HG03045 (cell line): ENCODE data around the gene CPS1.

Experiments used
- ATAC-seq: cut with Tn5 transposase; IDR thresholded peaks from one replicate; pipeline ENCODE4 v1.9.1; 2021; ENCODE audit warnings: mild to moderate bottlenecking, moderate library complexity; ENCODE audit not compliant: unreplicated experiment

CPS1 gene

DNA sequence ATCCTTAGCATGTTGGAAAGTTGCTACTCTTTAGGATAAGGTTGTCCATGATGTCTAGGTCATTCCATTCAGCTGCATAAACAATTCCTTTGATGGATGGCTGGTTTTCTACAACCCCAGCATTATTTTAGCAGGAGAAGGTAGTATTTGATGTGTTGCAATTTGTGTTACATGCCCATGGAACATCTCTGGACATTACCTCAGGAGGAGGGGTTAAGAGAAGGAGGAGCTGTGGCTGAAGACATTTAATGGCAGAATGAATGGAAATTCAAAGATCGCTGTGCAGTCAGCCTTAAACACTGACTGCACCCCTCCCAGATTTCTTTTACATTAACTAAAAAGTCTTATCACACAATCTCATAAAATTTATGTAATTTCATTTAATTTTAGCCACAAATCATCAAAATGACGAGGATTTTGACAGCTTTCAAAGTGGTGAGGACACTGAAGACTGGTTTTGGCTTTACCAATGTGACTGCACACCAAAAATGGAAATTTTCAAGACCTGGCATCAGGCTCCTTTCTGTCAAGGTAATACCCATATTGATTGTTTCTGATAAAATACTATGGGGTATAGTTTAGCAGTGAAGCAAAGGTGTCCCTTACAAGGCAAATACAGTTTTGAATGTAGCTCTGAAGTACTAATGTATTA is at the start of gene CPS1:
Gene CPS1, plus strand, starts transcription at position 271 of the 652 bp plus-strand sequence. Its CDS starts 135 bp downstream, at position 406.
- ATAC-seq = no peak

DNA sequence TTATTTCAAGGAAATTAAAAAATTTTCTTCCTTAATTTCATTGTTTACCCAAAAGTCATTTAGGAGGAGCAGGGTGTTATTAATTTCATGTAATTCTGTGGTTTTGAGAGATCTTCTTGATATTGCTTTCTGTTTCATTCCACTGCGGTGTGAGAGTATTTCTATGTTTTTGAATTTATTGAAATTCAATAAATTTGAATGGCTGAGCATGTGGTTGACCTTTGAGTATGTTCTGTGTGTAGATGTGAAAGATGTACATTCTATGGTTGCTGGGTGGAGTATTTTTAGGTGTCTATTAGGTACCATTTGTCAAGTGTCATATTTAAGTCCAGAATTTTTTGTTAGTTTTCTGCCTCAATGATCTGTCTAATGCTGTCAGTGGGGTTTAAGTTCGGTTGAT is 40.5 kb upstream of the CPS1 start:
- ATAC-seq = no peak

DNA sequence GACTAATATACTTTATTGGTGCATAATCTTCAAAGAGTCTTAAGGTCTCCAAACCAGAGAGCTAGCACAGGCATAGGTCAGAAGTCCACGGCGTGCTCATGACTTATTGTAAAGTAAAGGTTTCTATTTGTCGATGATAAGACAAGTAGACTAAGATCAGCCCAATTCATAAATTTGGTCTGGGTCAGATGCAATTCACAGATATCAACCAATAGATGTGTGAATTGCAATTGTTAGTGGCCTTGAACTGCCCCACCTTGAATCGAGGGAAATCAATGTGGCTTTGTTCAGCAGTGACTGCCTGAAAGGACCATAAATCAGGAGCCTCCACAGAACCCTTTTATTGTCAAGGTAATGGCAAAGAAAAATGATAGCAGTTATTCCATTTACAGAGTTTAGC is 39.1 kb upstream of the CPS1 start:
- ATAC-seq = no peak

DNA sequence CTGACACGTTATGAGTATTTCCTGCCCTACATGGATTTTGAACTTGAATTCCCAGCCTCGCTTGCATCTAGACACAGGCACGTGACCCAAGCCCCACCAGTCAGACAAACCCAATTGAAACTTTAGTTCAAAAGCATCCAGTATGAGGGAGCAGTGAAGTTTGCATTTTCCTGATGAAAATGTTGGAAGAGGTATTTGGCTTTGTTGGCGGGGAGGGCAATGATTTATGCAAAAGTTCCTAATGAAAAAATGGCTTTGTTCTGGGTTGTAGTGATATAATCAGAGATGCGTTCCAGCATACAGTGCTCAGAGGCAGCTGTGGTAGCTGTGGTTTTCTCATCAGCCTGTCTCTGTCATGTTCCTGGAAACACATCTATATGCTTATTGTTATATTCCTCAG is 36.8 kb upstream of the CPS1 start:
- ATAC-seq = no peak

DNA sequence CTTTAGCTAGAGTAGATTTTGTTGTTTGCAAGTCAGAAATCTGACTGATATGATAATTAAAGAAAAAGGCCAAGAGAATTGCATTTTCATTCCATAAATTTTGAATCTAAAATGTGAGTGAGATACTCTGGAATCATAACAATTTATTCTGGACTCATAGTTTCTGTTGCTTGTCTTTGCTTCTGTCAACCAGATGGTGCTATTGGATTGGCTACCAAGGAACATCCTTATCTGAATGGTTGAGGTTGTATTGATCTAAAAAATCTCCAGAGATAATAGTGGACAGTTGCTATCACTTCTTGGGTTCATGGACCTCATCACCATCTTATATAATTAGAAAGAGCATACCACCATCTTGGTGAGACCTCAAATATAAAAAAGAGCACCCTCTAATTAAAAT is 34.0 kb upstream of the CPS1 start:
- ATAC-seq = no peak

DNA sequence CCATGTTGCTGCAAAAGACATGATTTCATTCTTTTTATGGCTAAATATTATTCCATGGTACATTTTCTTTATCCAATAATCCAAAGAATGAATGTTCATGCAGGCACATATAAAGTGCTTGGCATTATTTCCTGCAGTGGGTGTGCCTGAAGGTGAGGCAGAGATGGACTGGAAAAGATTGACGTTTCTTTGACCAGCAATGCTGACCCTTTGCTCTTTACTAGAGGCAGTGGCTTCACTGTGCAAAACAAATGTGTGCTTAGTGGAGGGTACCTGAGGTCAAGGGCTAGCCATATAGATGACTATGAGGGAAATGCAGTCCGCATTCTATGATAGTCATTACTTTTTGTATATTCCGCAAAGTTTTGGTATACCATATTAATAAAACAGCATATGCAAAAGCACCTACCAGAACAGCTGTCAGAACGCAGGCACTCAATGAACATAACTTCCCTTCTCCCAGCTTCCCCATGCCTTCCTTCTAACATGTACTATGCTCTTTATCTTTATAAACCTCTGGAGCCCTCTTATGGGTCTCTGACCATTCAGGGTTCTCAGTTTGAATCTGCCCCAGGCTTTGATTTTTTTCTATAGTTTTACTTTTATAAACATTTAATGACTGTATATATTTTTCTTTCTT is 32.6 kb upstream of the CPS1 start:
- ATAC-seq = no peak

DNA sequence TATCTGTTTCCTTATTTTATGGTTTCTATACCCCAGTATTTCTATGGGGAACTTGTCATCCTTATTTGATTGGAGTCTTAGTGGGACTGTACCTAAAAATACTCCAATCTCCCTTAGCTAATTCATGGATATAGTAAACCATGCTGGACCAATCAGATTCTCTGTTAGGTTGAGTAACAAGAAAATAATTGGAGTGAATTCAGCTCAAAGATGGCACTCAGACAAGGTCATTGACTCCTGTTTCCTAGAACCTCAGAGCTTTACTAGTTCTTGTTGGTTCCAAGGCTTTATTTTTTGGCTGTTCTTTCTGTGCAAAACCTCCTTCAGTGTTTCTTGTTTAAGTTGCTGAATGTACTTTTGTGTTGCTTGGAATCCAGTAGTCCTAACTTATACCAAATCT is 31.9 kb upstream of the CPS1 start:
- no peak for ATAC-seq

DNA sequence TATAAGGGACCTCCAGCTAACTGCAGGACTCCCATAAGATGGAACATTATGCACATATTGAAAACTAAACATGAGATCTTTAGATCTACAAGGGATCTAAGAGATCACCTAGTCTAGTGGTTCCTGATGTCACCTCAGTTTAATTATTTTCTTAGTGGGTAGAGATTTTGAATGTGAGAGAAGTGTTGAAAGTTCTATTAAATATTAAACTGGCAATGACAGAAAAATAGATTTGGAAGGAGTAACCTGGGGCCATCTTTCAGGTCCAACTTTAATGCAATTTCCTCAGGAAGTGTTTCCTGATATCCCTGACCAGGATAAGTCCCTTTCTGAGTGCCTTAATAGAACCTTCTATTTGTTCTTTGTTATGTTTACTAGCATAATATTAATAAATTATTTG is 29.1 kb upstream of the CPS1 start:
- ATAC-seq = no peak

DNA sequence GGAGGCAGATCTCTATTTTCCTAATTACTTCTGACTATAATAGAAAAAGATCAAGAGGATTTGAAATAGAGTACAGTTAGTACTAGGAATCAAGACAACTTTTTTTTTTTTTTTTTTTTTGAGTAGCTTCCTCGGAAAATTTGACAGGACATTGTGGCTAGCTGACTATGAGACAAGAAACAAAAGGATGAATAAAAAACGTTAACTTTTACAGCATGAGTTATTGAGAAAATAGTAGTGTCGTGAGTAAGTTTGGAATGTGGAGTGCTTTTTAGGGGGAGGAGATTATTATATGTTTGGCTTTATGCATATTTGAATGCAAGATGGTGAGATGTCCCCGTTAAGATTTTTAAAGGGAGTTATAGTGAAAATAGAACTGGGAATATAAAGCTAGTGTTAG is 27.7 kb upstream of the CPS1 start:
- ATAC-seq = no peak

DNA sequence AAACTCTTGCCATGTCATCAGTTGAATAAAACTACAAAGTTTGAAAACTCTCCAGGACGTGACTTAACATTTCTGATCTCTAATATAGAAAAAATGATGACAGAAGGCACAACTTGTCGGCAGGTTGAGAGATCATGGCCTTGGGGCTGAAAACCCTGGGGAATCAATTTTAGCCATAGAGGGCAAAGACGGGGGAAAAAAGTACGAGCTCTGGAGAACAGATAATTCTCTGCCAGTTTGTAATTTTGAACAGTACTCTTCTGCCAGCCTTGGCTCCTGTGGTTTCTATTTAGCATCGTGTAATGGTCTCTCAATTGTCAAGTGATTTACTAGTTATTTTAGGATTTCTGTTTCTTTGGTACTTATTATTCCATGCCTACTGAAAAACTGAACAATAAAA is 25.3 kb upstream of the CPS1 start:
- ATAC-seq = no peak

DNA sequence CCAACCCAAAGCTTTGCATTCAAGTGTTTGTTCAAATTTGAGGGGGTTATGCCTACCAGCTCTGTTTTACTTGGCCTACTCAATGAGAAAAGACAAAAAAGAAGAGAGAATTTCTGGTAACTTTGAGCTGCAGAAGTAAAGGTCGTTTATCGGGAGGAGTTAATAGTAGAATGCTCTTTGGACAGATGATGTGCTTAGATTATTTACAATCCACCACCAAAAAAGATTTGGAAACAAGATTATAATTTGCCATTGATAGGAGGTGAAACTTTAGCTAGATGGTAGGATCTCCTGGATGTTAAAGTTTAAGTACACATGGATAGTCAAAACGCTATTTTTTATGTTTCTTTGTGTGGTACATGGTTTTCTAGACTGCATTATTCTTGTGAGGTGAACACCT is 24.9 kb upstream of the CPS1 start:
- ATAC-seq = no peak

DNA sequence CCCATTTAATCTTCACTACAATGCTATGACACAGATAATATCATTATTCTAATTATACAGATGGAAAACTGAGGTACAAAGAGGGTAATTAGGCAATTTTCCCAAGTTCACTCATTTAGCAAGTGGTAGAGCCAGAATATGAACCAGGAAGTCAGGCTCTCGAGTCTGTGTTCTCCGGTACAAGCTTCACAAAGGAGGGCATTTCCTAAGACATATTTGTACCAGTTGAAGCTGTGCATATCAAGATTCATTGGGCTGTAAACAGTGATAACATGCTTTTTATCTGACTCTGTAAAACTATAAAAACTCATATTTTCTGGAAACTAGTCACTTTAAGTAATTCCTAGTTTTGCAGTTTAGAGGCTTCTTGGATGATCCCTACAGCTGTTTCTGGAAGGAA is 23.0 kb upstream of the CPS1 start:
- ATAC-seq = no peak

DNA sequence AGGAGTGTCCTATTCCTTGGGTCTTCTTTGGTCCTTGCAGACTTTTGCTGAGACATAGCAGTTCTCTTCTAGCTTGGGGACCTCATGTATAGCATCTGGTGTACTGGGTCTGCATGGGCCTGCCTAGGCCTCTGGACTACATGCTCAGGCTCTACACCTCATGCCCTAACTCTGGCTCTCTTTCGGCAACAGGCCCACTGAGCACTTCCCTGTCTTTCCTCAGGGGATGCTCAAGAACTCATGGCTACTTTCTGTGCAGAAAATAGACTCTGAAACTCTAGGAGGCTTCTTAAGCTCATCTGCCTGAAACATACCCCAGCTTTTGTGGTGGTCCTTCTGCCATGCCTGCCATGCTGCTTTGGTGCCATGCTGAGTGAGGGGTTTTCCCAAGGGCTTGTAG is 21.5 kb upstream of the CPS1 start:
- no peak for ATAC-seq

DNA sequence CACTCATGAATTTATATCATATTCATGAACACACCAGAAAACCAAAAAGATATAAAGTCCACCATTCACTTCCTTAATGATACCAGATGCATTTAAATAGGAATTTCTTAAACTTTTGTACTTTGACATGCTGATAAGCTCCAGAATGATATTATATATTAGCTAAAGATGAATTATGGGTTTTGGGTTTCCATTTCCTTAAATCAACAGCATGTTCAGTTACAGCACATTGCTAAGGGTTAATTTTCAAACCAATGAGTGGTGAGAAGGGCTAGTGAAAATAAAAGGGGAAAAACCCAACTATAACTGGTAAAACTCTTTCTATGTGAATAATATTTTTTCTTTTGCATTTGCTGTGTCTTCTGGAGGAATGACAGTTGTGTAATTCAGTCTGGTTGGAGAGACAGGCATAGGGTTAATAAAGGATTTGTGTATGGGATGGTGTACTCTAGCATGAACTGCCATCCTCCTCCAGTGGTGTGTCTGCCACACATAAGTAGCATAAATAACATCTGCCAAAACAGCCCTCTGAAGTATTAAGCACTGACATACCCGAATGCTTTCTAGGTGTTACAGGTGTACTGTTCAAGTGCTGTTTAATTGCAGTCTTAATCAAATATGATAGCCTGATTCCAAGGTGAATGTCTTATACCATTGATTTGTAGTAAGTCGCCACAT is 19.3 kb upstream of the CPS1 start:
- ATAC-seq = no peak

DNA sequence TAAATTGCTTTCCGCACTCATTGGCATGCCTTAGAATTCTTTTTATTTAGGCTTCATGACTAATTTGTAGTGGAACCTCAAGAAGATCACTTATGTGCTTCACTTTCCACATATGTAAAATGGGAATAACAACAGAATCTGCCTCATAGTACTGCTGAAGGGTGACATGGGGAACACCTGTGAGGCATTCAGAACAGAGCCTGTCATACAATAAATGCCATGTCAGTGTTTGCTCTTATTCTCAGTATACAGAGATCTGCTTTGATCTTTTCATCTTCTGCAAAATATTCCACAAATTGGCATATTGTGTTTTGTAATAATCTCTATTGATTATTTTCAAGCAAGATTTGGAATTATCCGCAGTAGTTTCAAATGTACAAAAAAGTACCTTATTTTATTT is 17.4 kb upstream of the CPS1 start:
- no peak for ATAC-seq

DNA sequence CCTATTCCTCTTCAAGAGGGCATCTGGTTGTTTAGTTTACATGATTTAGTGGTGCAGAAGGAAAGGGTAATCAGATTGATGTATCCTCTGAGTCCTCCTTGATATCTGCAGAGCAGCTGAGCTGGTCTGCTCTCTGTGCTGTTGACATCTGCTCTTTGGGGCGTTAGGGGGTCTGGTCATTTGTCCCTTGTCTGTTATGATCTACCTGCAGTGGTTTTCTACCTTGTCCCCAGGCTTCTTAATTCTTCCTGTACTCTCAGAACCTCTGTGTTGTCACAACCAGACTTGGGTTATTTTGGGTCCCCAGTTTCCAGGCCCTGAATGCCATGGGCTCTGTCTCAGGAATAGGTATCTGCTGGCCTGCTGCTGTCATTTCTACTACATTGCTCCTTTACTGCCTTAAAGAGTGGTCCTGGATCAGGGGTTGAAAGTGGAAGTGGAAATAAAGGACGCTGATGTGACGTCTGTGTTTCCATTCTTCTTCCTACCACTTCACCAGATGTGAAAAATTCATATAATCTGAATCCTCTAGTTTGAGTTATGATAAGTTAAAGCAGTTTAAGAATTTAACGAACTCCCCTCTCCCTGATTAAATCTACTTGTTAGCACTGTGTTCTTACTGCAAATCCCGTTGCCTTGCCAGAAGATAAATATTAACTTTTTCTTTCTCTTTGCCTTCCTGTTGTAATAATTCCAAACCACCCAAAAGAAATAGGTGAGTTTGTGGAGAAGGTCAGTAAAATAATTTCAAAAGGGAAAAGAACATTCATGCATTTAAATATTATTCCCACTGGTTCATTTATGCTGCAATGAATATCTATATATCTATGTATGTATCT is 16.6 kb upstream of the CPS1 start:
- no peak for ATAC-seq

DNA sequence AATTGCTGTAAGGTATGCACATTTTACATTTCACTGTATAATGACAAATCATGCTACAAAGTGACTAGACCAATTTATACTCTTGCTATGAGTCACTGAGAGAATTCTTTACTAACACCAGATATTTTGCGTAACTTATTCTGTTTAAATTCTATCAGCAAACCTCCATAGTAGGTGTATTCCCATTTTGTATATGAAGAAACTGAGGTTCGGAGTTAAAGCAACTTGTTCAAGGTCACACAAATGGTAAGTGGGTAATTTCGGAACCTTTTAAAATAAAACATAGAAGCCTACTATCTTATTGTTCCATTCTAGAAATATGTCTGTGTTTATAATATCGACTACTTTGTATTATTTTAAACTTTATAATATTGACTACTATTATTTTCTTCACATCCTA is 15.9 kb upstream of the CPS1 start:
- no peak for ATAC-seq

DNA sequence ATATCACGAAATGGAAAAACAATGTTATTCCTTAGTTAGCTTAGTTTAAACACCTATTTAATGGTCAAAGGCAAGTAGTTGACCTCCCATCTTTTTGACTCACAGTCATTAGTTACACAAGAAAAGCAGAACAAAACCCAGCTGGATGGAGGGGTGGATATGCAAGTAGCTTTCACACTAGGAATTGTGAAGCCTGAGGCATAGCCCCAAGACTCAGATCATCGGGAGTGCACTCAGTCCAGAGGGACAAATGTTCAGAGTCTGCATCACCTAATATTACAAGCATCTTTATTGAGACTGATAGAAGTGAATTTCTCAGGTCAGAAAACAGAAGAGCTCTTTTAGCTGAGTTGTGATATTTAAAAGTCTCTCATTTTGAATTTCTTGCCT is 15.5 kb upstream of the CPS1 start:
- no peak for ATAC-seq

DNA sequence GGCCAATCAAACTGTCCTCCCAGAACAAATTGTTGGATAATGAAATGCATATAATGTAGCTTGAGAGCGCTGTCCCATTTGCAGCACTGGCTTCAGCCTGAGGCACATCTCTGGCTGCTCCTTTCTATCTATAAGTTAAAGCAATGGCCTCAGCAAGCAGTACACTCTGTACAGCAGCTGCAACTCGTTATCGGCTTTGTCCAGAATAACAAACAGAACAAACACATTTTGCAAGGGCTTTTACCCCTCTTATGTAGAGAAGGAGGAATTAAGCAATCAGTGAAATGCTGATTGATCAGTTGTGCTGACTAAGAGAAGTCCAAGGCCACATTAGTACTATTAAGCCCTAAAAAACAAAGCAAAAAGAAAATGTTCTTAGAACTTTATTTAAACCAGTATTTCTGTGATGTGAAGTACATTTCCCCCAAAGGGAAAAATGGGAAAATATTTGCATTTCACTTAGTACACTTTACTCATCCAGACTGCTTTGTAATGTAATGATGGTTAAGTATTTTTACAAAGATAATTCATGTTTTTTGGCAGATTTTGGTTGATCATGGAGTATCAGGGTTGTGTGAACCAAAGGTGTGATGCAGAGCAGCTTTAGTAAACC is 15.0 kb upstream of the CPS1 start:
- ATAC-seq = no peak

DNA sequence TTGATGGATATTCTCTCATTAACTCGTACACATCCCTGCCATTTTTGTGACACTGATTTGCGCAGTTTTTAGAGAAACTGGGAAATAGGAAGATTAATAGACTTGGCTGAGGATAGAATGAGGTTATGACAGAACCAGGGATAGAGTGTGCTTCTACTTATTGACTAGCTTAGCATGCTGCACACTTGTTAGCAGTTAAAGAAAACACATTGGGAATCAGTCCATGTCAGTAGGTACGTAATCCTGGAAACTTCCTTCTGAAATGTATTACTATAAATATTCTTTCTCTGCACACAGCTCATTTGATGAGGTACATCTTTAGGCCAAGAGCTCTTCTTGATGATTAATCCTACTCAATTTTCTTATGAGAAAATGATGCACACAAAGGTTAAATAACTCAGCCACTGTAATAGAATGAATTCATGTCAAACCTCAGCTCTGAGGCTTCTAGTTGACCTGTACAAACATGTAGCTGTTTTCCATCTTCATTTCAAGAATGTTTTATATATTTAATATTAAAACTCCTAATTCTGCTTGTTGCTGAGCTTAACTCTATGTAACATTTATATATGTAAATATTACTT is 12.3 kb upstream of the CPS1 start:
- no peak for ATAC-seq

DNA sequence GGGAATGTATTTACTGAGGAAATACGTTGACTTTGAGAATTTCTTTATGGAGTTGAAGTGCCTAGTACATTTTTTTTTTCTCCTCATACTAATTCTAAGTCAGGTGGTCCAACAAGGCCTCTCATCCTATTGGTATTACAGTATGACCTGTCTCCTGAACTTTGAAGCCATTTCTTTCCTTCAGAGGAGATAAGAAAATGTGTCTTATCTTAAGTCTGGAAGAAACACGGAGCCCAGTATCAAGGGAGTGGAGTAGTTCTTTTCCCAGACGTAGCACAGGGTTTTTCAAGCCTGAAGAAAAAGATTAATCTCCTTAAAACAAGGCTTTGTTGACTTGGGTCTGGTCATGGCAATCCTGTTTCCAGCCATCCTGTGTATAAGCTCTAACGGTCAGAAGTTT is 11.6 kb upstream of the CPS1 start:
- ATAC-seq = no peak
